GM23248 (cell line): ENCODE measurements around the gene DHX32.

ENCODE experiments used
- EZH2 ChIP-seq: fragments of 200-600 bp; sonication (generic); IDR thresholded peaks from 2 replicates; pipeline ENCODE4 v1.6.1; 2018; ENCODE audit warnings: antibody characterized with exemption, mild to moderate bottlenecking; ENCODE audit not compliant: insufficient read depth, poor library complexity, severe bottlenecking
- EZH2phosphoT487 ChIP-seq: fragments of 200-600 bp; sonication (generic); IDR thresholded peaks from 2 replicates; pipeline ENCODE4 v1.6.1; 2018; ENCODE audit warnings: antibody characterized with exemption, moderate library complexity, mild to moderate bottlenecking, low read depth; ENCODE audit not compliant: insufficient read depth

- no peak for TF ChIP-seq EZH2phosphoT487
- TF ChIP-seq EZH2: no peak
These were observed 83.0 kb downstream of the DHX32 start for GRCh38 chr10:125797994-125798662.
